Measurements from ENCODE around the gene SDS. TPM values are rescaled to one million over a fixed set of nuclear protein-coding genes. Genes with fewer than 3 reads are reported as not detected.

SDS gene
- total RNA-seq, 2 experiments from 2014 or later: not detected

DNA sequence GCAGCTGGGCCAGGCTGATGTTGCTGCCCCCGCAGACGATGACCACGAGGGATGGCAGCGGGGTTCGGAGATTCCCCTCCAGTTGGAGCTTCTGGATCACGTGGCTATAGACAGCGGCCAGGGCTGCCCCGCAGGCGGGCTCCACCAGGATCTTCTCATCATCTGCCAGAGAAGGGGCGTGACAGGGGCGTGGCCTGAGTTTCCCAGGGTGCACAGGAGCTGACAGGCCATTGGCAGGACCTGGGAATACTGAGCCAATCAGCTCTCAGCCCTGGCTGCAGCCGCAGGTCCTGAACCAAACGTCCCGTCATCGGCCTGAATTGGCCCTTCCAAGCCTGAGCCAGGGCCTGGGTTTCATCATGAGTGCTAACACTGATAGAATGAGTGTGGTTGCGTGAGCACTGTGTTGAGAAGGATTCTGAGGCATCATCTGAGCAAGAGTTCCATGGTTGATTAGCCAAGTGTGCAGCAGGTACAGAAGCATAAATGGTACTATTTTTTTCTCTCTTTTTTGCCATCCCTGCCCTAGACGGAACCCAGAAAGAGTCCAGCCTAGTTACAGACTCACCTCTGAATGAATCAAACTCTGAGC lies 10.6 kb downstream of the SDS start:
- no peaks in the 10 kb centered on the region for H3K27me3 Mint-ChIP-seq (ENCODE audit: low read depth)
- DNase-seq (no peak), ATAC-seq (no peak)
- H3K9me3 Mint-ChIP-seq (ENCODE audit: insufficient read depth): no peaks in the 10 kb centered on the region
- ChIA-PET POLR2A (no interaction called here), CTCF (no interaction called here)
- no peaks in the 10 kb centered on the region for H3K4me1 Mint-ChIP-seq (ENCODE audit: low read depth)
- H3K27ac Mint-ChIP-seq: no peak overlapping the region
- no peak overlapping the region for H3K4me3 Mint-ChIP-seq
- no peaks in the 10 kb centered on the region for H3K36me3 Mint-ChIP-seq (ENCODE audit: low read depth)

DNA sequence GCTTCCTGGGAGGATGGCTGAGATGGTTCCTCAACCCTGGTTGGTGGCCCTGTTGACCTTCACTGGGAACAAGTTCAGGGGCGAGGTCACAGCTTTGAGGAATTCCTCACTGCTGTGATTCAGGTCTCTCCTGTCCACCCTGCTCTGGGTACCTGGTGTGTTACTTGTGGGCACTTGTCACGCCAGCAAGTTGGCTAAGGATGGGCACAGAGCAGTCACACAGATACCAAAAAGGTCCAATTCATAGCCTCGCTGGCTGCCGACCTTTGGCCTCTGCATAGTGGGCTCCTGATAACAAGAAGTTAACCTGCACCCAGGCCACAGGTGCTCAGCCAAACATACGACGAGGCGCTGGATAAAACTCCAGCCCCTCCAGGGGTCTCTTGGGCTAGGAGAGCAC lies 11.2 kb downstream of the SDS start:
- Mint-ChIP-seq H3K27me3 (ENCODE audit: low read depth) (no peaks in the 10 kb centered on the region), H3K36me3 (ENCODE audit: low read depth) (no peaks in the 10 kb centered on the region), H3K27ac (no peak overlapping the region), H3K9me3 (ENCODE audit: insufficient read depth) (no peaks in the 10 kb centered on the region), H3K4me3 (no peak overlapping the region), H3K4me1 (ENCODE audit: low read depth) (no peaks in the 10 kb centered on the region)
- ChIA-PET POLR2A (no interaction called here), CTCF (no interaction called here)
- DNase-seq (no peak), ATAC-seq (no peak)

GRCh38 chr12:113391650-113392337 lies 11.9 kb downstream of the SDS start:
- no peaks in the 10 kb centered on the region for H3K9me3 Mint-ChIP-seq (ENCODE audit: insufficient read depth)
- ATAC-seq (no peak), DNase-seq (no peak)
- no peak overlapping the region for H3K27ac Mint-ChIP-seq
- no peak overlapping the region for H3K4me3 Mint-ChIP-seq
- ChIA-PET POLR2A (no interaction called here), CTCF (no interaction called here)
- no peaks in the 10 kb centered on the region for H3K36me3 Mint-ChIP-seq (ENCODE audit: low read depth)
- H3K4me1 Mint-ChIP-seq (ENCODE audit: low read depth): no peaks in the 10 kb centered on the region
- H3K27me3 Mint-ChIP-seq (ENCODE audit: low read depth): no peaks in the 10 kb centered on the region

- no peaks in the 10 kb centered on the region for H3K4me1 Mint-ChIP-seq (ENCODE audit: low read depth)
- ATAC-seq (no peak), DNase-seq (no peak)
- no peaks in the 10 kb centered on the region for H3K9me3 Mint-ChIP-seq (ENCODE audit: insufficient read depth)
- no peaks in the 10 kb centered on the region for H3K36me3 Mint-ChIP-seq (ENCODE audit: low read depth)
- ChIA-PET POLR2A (no interaction called here), CTCF (no interaction called here)
- H3K27ac Mint-ChIP-seq: no peak overlapping the region
- H3K4me3 Mint-ChIP-seq: no peak overlapping the region
- no peaks in the 10 kb centered on the region for H3K27me3 Mint-ChIP-seq (ENCODE audit: low read depth)
Measured at GRCh38 chr12:113391145-113391544, 12.5 kb downstream of the SDS start.

DNA sequence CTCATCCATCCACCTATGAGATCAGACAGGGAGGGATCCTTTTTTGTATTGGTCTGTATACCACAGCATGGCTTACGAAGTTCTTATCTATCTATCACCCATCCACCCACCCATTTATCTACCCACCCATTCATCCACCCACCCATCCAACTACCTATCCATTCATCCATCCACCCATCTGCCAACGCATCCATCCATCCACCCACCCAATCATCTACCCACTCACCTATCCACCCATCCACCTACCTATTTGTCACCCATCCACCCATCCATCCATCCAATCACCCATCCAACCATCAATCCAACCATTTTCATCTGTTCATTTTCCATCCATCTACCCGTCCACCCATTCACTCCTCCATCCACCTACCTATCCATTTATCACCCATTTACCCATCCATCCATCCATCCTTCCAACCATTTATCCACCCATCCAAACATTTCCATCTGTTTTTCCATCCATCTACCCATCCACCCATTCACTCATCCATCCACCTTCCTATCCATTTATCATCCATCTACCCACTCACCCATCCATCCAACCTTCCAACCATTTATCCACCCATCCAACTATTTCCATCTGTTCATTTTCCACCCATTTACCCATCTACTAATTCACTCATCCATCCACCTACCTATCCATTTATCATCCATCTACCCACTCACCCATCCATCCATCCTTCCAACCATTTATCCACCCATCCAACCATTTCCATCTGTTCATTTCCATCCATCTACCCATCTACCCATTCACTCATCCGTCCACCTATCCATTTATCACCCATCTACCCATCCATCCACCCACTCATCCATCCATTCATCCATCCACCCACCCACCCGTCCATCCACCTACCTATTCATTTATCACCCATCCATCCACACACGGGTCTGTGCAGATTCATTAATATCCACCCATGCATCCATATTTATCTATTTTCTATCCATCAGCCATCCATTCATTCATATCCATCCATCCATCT lies 13.3 kb downstream of the SDS start:
- H3K27me3 Mint-ChIP-seq (ENCODE audit: low read depth): no peaks in the 10 kb centered on the region
- H3K9me3 Mint-ChIP-seq (ENCODE audit: insufficient read depth): no peaks in the 10 kb centered on the region
- no peak for DNase-seq
- CTCF ChIA-PET: no interaction called here
- H3K4me3 Mint-ChIP-seq: no peak overlapping the region
- POLR2A ChIA-PET: no interaction called here
- ATAC-seq: no peak
- H3K36me3 Mint-ChIP-seq (ENCODE audit: low read depth): no peaks in the 10 kb centered on the region
- no peaks in the 10 kb centered on the region for H3K4me1 Mint-ChIP-seq (ENCODE audit: low read depth)
- no peak overlapping the region for H3K27ac Mint-ChIP-seq

GRCh38 chr12:113388351-113388750 lies 15.3 kb downstream of the SDS start:
- Mint-ChIP-seq H3K4me3 (no peak overlapping the region), H3K36me3 (ENCODE audit: low read depth) (no peaks in the 10 kb centered on the region), H3K27me3 (ENCODE audit: low read depth) (no peaks in the 10 kb centered on the region), H3K4me1 (ENCODE audit: low read depth) (peaks cover 2% of the 10 kb centered on the region), H3K9me3 (ENCODE audit: insufficient read depth) (no peaks in the 10 kb centered on the region), H3K27ac (no peak overlapping the region)
- ChIA-PET POLR2A (no interaction called here), CTCF (no interaction called here)
- no peak for DNase-seq
- no peak for ATAC-seq

- no peak overlapping the region for H3K4me3 Mint-ChIP-seq
- peaks cover 2% of the 10 kb centered on the region for H3K4me1 Mint-ChIP-seq (ENCODE audit: low read depth)
- ChIA-PET CTCF (no interaction called here), POLR2A (no interaction called here)
- no peak for ATAC-seq
- H3K27me3 Mint-ChIP-seq (ENCODE audit: low read depth): no peaks in the 10 kb centered on the region
- DNase-seq: no peak
- no peaks in the 10 kb centered on the region for H3K36me3 Mint-ChIP-seq (ENCODE audit: low read depth)
- no peaks in the 10 kb centered on the region for H3K9me3 Mint-ChIP-seq (ENCODE audit: insufficient read depth)
- H3K27ac Mint-ChIP-seq: no peak overlapping the region
Measured at GRCh38 chr12:113387631-113388030, 16.1 kb downstream of the SDS start.

DNA sequence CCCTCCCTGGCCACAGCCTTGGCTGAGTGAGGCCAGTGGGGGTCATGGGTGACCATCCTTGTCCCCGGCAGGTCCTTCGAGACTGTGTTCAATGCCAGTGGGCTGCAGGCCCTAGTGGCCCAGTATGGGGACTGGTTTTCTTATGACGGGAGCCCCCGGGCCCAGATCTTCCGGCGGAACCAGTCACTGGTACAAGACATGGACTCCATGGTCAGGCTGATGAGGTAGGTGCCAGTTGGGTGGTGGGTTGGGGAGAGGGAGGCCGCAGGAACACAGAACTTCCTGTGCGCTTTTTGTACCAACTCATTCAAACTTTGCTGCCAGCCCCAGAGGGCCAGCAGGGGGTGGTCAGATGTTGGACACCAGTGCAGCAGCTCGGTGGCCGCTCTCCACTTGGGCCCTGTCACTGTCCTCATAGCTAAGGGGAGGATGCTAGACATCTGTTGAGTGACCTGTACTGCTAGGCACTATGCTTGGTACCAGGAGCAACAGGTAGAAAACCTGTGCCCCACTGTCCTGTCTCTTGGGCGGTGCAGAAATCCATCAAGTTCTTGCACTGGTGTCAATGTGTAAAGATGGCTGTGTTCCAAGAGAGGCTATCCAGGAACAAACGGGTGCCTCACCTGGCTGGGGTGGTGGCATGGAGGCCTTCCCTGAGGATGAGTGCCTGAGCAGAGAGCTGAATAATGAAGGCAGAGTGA lies 16.7 kb downstream of the SDS start:
- Mint-ChIP-seq H3K36me3 (ENCODE audit: low read depth) (no peaks in the 10 kb centered on the region), H3K4me3 (no peak overlapping the region), H3K4me1 (ENCODE audit: low read depth) (peaks cover 2% of the 10 kb centered on the region), H3K9me3 (ENCODE audit: insufficient read depth) (no peaks in the 10 kb centered on the region), H3K27ac (no peak overlapping the region), H3K27me3 (ENCODE audit: low read depth) (no peaks in the 10 kb centered on the region)
- ChIA-PET CTCF (no interaction called here), POLR2A (no interaction called here)
- DNase-seq (no peak), ATAC-seq (no peak)

DNA sequence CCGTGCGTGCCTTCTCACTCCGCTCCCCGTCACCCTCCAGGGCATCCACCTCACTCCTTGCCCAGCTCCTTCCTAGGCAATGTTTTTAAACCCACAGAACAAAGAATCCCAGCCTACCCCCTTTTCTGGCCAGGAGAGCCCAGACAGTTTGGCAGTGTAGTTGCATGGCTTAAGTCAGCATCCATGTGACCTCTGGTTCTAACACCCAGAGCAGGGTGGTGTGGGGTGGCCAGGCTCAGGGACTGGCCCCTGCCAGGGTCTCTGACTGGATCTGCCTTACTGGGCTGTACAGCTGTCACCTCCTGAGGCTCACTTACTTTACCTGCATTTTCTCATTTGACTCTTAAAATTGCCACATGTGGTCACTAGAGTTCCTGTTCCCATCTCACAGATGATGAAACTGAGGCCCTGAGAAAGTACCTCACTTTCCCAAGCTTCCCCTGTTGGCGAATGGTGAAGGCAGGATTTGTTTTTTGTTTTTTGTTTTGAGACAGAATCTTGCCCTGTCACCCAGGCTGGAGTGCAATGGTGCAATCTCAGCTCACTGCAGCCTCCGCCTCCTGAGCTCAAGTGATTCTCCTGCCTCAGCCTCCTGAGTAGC lies 18.3 kb downstream of the SDS start:
- H3K27ac Mint-ChIP-seq: no peak overlapping the region
- ATAC-seq (no peak), DNase-seq (no peak)
- ChIA-PET POLR2A (no interaction called here), CTCF (no interaction called here)
- peaks cover 2% of the 10 kb centered on the region for H3K36me3 Mint-ChIP-seq (ENCODE audit: low read depth)
- H3K27me3 Mint-ChIP-seq (ENCODE audit: low read depth): no peaks in the 10 kb centered on the region
- H3K4me3 Mint-ChIP-seq: no peak overlapping the region
- H3K4me1 Mint-ChIP-seq (ENCODE audit: low read depth): peaks cover 2% of the 10 kb centered on the region
- no peaks in the 10 kb centered on the region for H3K9me3 Mint-ChIP-seq (ENCODE audit: insufficient read depth)

- ATAC-seq (no peak), DNase-seq (no peak)
- no peaks in the 10 kb centered on the region for H3K9me3 Mint-ChIP-seq (ENCODE audit: insufficient read depth)
- ChIA-PET POLR2A (no interaction called here), CTCF (no interaction called here)
- no peak overlapping the region for H3K4me3 Mint-ChIP-seq
- H3K27ac Mint-ChIP-seq: no peak overlapping the region
- H3K27me3 Mint-ChIP-seq (ENCODE audit: low read depth): no peaks in the 10 kb centered on the region
- peaks cover 2% of the 10 kb centered on the region for H3K4me1 Mint-ChIP-seq (ENCODE audit: low read depth)
- H3K36me3 Mint-ChIP-seq (ENCODE audit: low read depth): peaks cover 2% of the 10 kb centered on the region
Measured at GRCh38 chr12:113384778-113385177, 18.9 kb downstream of the SDS start.

- Mint-ChIP-seq H3K36me3 (ENCODE audit: low read depth) (peaks cover 3% of the 10 kb centered on the region), H3K9me3 (ENCODE audit: insufficient read depth) (no peaks in the 10 kb centered on the region), H3K4me3 (no peak overlapping the region), H3K27ac (no peak overlapping the region), H3K27me3 (ENCODE audit: low read depth) (no peaks in the 10 kb centered on the region), H3K4me1 (ENCODE audit: low read depth) (peaks cover 2% of the 10 kb centered on the region)
- CTCF ChIA-PET: no interaction called here
- no peak for ATAC-seq
- no peak for DNase-seq
- POLR2A ChIA-PET: no interaction called here
Measured at GRCh38 chr12:113382206-113382605, 21.5 kb downstream of the SDS start.

DNA sequence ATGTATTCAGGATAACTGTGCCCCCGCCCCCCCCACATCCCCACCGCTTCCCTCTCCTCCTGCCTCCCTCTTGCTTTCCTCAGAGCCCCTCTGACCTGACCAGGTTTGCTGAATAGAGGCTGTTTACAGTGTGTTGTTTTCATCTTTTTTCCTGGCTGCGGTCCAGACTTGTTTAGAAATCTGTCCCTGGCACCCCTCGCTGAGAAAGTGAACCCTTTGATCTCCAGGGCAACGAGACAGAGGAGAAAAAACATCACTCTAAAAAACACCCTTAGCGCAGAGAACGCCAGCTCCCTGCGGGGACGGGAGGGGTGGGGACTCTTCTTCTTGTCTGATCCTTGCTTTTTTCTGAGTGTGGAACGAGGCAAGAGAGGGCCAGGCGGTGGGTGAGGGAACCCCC lies 22.5 kb downstream of the SDS start:
- Mint-ChIP-seq H3K27ac (no peak overlapping the region), H3K27me3 (ENCODE audit: low read depth) (no peaks in the 10 kb centered on the region), H3K4me3 (no peak overlapping the region), H3K36me3 (ENCODE audit: low read depth) (peaks cover 7% of the 10 kb centered on the region), H3K9me3 (ENCODE audit: insufficient read depth) (no peaks in the 10 kb centered on the region), H3K4me1 (ENCODE audit: low read depth) (peaks cover 2% of the 10 kb centered on the region)
- DNase-seq: no peak
- POLR2A ChIA-PET: no interaction called here
- ATAC-seq: no peak
- CTCF ChIA-PET: no interaction called here
